Measurements from ENCODE around the gene ZDHHC5.

ZDHHC5 gene

DNA sequence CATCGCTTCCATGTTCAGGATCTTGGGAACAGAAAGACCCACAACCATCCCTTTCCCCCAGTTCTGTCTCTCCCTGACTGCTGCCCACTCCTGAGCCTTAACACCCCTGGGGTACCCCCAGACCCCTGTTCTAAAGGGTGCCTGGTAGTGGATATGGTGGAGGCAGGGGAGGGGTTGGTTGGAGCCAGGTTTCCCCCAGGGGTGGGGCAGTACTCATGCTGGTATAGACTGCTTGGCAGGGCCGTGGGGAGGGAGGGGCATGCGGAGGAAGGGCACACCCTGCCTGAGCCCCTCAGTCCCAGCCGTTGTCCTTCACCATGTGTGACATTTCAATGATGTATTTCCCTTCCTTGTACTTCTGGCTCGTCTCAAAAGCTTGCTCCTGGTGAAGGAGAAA is 22.2 kb upstream of the ZDHHC5 start:
- H3F3A ChIP-seq (ENCODE audit: insufficient read depth, low read length) = peaks cover 13% of the 10 kb centered on the region
- no peak for DNase-seq
- no peak overlapping the region for H3K4me2 ChIP-seq (ENCODE audit: low read depth, low read length)
- H3K4me1 ChIP-seq (ENCODE audit: low read length) = peaks cover 20% of the 10 kb centered on the region
- no peaks in the 10 kb centered on the region for H3K9me3 ChIP-seq (replicated peaks; ENCODE audit: insufficient read depth, low read length)
- H3K36me3 ChIP-seq (replicated peaks; ENCODE audit: insufficient read depth, low read length) = no peaks in the 10 kb centered on the region
- TF ChIP-seq EZH2 (optimal IDR thresholded peaks at IDR 0.05; ENCODE audit: low read depth, low read length) (no peak), EZH2phosphoT487 (IDR thresholded peaks at IDR 0.05; ENCODE audit: low read length) (no peak)
- TF ChIP-seq, protein P1, sequence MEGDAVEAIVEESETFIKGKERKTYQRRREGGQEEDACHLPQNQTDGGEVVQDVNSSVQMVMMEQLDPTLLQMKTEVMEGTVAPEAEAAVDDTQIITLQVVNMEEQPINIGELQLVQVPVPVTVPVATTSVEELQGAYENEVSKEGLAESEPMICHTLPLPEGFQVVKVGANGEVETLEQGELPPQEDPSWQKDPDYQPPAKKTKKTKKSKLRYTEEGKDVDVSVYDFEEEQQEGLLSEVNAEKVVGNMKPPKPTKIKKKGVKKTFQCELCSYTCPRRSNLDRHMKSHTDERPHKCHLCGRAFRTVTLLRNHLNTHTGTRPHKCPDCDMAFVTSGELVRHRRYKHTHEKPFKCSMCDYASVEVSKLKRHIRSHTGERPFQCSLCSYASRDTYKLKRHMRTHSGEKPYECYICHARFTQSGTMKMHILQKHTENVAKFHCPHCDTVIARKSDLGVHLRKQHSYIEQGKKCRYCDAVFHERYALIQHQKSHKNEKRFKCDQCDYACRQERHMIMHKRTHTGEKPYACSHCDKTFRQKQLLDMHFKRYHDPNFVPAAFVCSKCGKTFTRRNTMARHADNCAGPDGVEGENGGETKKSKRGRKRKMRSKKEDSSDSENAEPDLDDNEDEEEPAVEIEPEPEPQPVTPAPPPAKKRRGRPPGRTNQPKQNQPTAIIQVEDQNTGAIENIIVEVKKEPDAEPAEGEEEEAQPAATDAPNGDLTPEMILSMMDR (IDR thresholded peaks at IDR 0.05; ENCODE audit: low read length) = no peak
- no peaks in the 10 kb centered on the region for H3K79me2 ChIP-seq (ENCODE audit: low read length)
- no peaks in the 10 kb centered on the region for H4K20me1 ChIP-seq (ENCODE audit: insufficient read depth, low read length)
- no peak overlapping the region for H3K27ac ChIP-seq (ENCODE audit: low read length)
- H3K9me2 ChIP-seq (replicated peaks; ENCODE audit: insufficient read depth, low read length) = no peaks in the 10 kb centered on the region
- no peak overlapping the region for H3K9ac ChIP-seq (ENCODE audit: low read length)
- no peak overlapping the region for H2AFZ ChIP-seq (ENCODE audit: low read length)
- H3K27me3 ChIP-seq (replicated peaks; ENCODE audit: insufficient read depth, low read length) = peaks cover 29% of the 10 kb centered on the region
- H3K4me3 ChIP-seq (ENCODE audit: low read length) = no peak overlapping the region

DNA sequence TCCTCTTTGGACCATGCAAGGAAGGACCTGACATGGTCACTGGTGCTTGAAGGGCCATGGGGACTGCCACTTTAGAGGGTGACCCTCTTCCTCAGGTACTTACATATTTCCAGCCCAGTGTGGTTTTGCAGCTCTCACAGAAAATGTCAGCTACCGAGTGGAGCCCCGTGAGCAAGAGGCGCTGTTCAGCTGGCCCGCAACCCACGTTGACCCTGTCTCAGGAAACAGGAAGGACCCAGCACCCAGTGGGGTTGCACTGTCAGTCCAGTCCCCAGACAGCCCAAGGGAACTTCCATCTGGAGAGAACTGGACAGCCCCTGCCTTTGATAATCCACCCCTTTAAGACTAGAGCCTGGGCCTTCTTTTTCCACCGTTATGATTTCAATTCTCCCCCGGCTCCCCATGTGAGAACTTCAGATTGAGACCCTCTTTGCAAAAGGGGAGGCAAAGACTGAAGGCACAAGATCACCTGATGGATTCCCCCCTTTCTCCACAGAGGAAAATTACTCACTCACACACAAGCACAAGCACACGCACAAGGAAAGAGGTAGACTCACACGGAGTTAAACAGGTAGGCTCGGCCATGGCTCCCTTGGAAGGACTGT is 21.6 kb upstream of the ZDHHC5 start:
- Histone ChIP-seq H3K9ac (ENCODE audit: low read length) (no peak overlapping the region), H3K9me2 (replicated peaks; ENCODE audit: insufficient read depth, low read length) (no peaks in the 10 kb centered on the region), H3K27ac (ENCODE audit: low read length) (no peak overlapping the region), H4K20me1 (ENCODE audit: insufficient read depth, low read length) (no peaks in the 10 kb centered on the region), H3K4me2 (ENCODE audit: low read depth, low read length) (no peak overlapping the region), H2AFZ (ENCODE audit: low read length) (no peak overlapping the region), H3F3A (ENCODE audit: insufficient read depth, low read length) (peaks cover 9% of the 10 kb centered on the region), H3K79me2 (ENCODE audit: low read length) (no peaks in the 10 kb centered on the region), H3K27me3 (replicated peaks; ENCODE audit: insufficient read depth, low read length) (peaks cover 29% of the 10 kb centered on the region), H3K9me3 (replicated peaks; ENCODE audit: insufficient read depth, low read length) (no peaks in the 10 kb centered on the region), H3K36me3 (replicated peaks; ENCODE audit: insufficient read depth, low read length) (no peaks in the 10 kb centered on the region), H3K4me1 (ENCODE audit: low read length) (peaks cover 17% of the 10 kb centered on the region), H3K4me3 (ENCODE audit: low read length) (no peak overlapping the region)
- TF ChIP-seq EZH2phosphoT487 (IDR thresholded peaks at IDR 0.05; ENCODE audit: low read length) (no peak), EZH2 (optimal IDR thresholded peaks at IDR 0.05; ENCODE audit: low read depth, low read length) (no peak)
- TF ChIP-seq, protein P1 (IDR thresholded peaks at IDR 0.05; ENCODE audit: low read length) = no peak
- DNase-seq = no peak

DNA sequence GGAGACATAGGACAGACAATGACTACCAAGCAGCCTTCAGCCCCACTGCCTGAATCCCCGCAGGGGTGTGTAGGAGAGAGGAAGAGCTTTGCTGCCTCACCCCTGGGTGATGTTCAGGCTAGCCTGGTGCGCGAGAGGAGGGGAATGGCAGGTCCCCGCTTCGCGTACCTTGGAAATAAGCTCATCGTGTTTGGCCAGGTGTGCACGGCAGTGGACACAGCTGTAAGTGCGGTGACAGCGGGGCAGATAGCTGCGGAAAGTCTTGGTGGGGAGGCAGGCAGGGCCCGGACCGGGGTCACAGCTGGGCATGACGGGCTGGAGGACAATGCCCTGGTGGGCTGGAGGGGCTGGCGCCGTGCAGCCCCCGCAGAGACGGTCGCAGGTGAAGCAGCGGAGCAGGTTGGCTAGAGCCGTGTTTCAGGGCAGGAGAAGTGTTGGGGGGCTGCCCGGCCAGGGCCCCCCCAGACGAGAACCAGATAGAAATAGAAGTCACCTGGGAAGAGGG is 21.1 kb upstream of the ZDHHC5 start:
- H3K79me2 ChIP-seq (ENCODE audit: low read length) = no peaks in the 10 kb centered on the region
- no peaks in the 10 kb centered on the region for H3K36me3 ChIP-seq (replicated peaks; ENCODE audit: insufficient read depth, low read length)
- peaks cover 7% of the 10 kb centered on the region for H3F3A ChIP-seq (ENCODE audit: insufficient read depth, low read length)
- H3K4me3 ChIP-seq (ENCODE audit: low read length) = no peak overlapping the region
- TF ChIP-seq, protein P1 (IDR thresholded peaks at IDR 0.05; ENCODE audit: low read length) = no peak
- TF ChIP-seq EZH2phosphoT487 (IDR thresholded peaks at IDR 0.05; ENCODE audit: low read length) (no peak), EZH2 (optimal IDR thresholded peaks at IDR 0.05; ENCODE audit: low read depth, low read length) (no peak)
- no peaks in the 10 kb centered on the region for H3K9me3 ChIP-seq (replicated peaks; ENCODE audit: insufficient read depth, low read length)
- H3K9ac ChIP-seq (ENCODE audit: low read length) = no peak overlapping the region
- no peak overlapping the region for H2AFZ ChIP-seq (ENCODE audit: low read length)
- H3K27me3 ChIP-seq (replicated peaks; ENCODE audit: insufficient read depth, low read length) = peaks cover 29% of the 10 kb centered on the region
- DNase-seq = no peak
- H4K20me1 ChIP-seq (ENCODE audit: insufficient read depth, low read length) = no peaks in the 10 kb centered on the region
- no peak overlapping the region for H3K4me2 ChIP-seq (ENCODE audit: low read depth, low read length)
- no peaks in the 10 kb centered on the region for H3K9me2 ChIP-seq (replicated peaks; ENCODE audit: insufficient read depth, low read length)
- H3K27ac ChIP-seq (ENCODE audit: low read length) = no peak overlapping the region
- H3K4me1 ChIP-seq (ENCODE audit: low read length) = peaks cover 17% of the 10 kb centered on the region

All from MM.1S (cell line).